ENCODE data around the gene TMEM63B. TPM values are rescaled to one million over a fixed set of nuclear protein-coding genes. Genes with fewer than 3 reads are reported as not detected.

Gene TMEM63B
- total and polyA plus RNA-seq, 2 of the 8 experiments (the other 6 are each of a cell fraction or from before 2014, with no cell fraction given) = 61.1 to 96.8 TPM

DNA sequence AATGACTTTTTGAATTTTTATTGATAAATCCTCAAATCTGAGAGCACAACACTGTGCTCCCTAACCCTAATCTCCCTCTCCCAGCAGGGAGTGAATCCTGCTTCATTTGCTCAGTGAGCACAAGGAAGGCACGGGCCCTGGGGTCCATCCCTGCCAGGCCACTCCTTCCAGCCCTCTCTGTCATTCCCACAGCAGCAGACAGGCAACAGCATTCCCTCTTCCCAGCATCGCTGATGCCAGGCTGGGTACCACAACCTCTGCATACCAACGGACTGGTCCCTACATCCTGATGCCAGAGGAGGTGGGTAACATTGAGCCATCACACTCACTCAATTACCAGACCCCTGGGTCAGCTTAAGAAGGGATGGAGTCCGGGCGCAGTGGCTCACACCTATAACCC, 34.3 kb upstream of the TMEM63B start:
- H3K18ac ChIP-seq (ENCODE audit: extremely low read depth, low read length) = no peak overlapping the region
- H2BK5ac ChIP-seq (ENCODE audit: low read depth, low read length) = no peak overlapping the region
- H3K4ac ChIP-seq (replicated peaks; ENCODE audit: insufficient read length, low read depth, low read length) = no peak overlapping the region
- peaks cover 0 to 6% (median 0%) of the 10 kb centered on the region in 4 experiments; a peak in 3 of 8 replicates for H3K36me3 ChIP-seq (ENCODE audit: control insufficient read depth in 2 of 4, insufficient read depth in 4 of 4, low read length in 3 of 4)
- H3K9ac ChIP-seq (replicated peaks in 1 of 4; ENCODE audit: extremely low read depth in 1 of 4, low read depth in 3 of 4, low read length in 3 of 4) = no peak overlapping the region
- no peak overlapping the region for H3K4me3 ChIP-seq (ENCODE audit: extremely low read depth in 1 of 4, insufficient read depth in 2 of 4, low read depth in 3 of 4, low read length in 4 of 4)
- no peak overlapping the region for H2BK120ac ChIP-seq (replicated peaks; ENCODE audit: low read depth, low read length)
- no peak overlapping the region for H3K56ac ChIP-seq (replicated peaks; ENCODE audit: insufficient read length, low read depth, low read length)
- H2BK20ac ChIP-seq (ENCODE audit: low read length) = no peak overlapping the region
- no peaks in the 10 kb centered on the region; the same call in 1 of the 2 replicates for H3K79me1 ChIP-seq (ENCODE audit: low read depth, low read length)
- no peaks in the 10 kb centered on the region for H3K79me2 ChIP-seq (ENCODE audit: control insufficient read depth in 1 of 2, insufficient read depth in 2 of 2, low read length in 2 of 2)
- FAIRE-seq (no peak), DNase-seq (ENCODE audit: low read depth in 1 of 2, low spot score in 2 of 2) (no peak)
- H3K4me2 ChIP-seq (ENCODE audit: insufficient read depth in 1 of 2, low read depth in 2 of 2, low read length in 2 of 2) = no peak overlapping the region
- H3K14ac ChIP-seq (ENCODE audit: insufficient read length) = no peak overlapping the region
- no peaks in the 10 kb centered on the region for H3K9me3 ChIP-seq (ENCODE audit: insufficient read depth in 2 of 2, low read depth in 1 of 2, low read length in 1 of 2)
- H4K5ac ChIP-seq (ENCODE audit: insufficient read length, low read depth, low read length) = no peak overlapping the region
- WGBS, 2 experiments (ENCODE audit: extremely low coverage in 1 of 2, insufficient coverage in 1 of 2, insufficient read length in 1 of 2, insufficient replicate concordance in 2 of 2, low coverage in 1 of 2, low lambda C conversion rate in 2 of 2, missing lambda C conversion rate in 1 of 2) = 88% methylated on average over 5 of the region's 5 CpGs; no CpG with 5 or more reads in 1 of the 2 experiments
- no peaks in the 10 kb centered on the region for H3K27me3 ChIP-seq (replicated peaks in 1 of 4; ENCODE audit: control insufficient read depth in 3 of 4, extremely low read depth in 1 of 4, insufficient read depth in 3 of 4, low read length in 3 of 4)
- ChIA-PET POLR2A (ENCODE audit: partially characterized antibody) (interaction anchor here (1.1 to 1.7 kb wide), 3 partner anchors 10 to 162 kb away, joined by 3 to 6 read pairs (median 3); no protein-coding TSS in a partner anchor), CTCF (ENCODE audit: partially characterized antibody) (interaction anchor here (1.4 to 1.9 kb wide), 2 partner anchors 46 to 143 kb away, joined by 3 to 5 read pairs; no protein-coding TSS in a partner anchor)
- H3K23me2 ChIP-seq (ENCODE audit: low read depth, low read length) = no peaks in the 10 kb centered on the region
- H3K27ac ChIP-seq (ENCODE audit: low read depth, low read length) = no peak overlapping the region
- H3K4me1 ChIP-seq (replicated peaks in 1 of 4; ENCODE audit: control insufficient read depth in 3 of 4, insufficient read depth in 4 of 4, low read length in 3 of 4) = no peaks in the 10 kb centered on the region
- no peak overlapping the region for H4K8ac ChIP-seq (ENCODE audit: extremely low read depth, insufficient read depth, low read length)
- H4K91ac ChIP-seq (replicated peaks; ENCODE audit: insufficient read length, low read length) = no peak overlapping the region
- H2AFZ ChIP-seq (ENCODE audit: low read length) = no peak overlapping the region
- H2AK5ac ChIP-seq (ENCODE audit: low read depth, low read length) = no peak overlapping the region
- H4K20me1 ChIP-seq (replicated peaks in 1 of 2; ENCODE audit: control insufficient read depth in 1 of 2, insufficient read depth in 2 of 2, low read length in 2 of 2) = peaks cover under 1 to 15% of the 10 kb centered on the region in 2 experiments
- H2BK12ac ChIP-seq (ENCODE audit: low read depth, low read length) = no peak overlapping the region
- no peak overlapping the region for H3K23ac ChIP-seq (ENCODE audit: insufficient read length)
- no peak overlapping the region for H2BK15ac ChIP-seq (ENCODE audit: low read length)
- no peak for TF ChIP-seq HDAC6 (IDR thresholded peaks at IDR 0.05; ENCODE audit: low read depth, low read length)
- no peak for TF ChIP-seq MAFK (IDR thresholded peaks at IDR 0.05; ENCODE audit: low read depth, low read length)
- TF ChIP-seq GABPA (IDR thresholded peaks at IDR 0.05; ENCODE audit: borderline replicate concordance, insufficient read depth, low read length) = no peak
- TF ChIP-seq SP4 (IDR thresholded peaks at IDR 0.05; ENCODE audit: low read length) = no peak
- no peak for TF ChIP-seq TAF7 (optimal IDR thresholded peaks at IDR 0.05; ENCODE audit: borderline replicate concordance, low read depth, low read length)
- TF ChIP-seq, protein P1, sequence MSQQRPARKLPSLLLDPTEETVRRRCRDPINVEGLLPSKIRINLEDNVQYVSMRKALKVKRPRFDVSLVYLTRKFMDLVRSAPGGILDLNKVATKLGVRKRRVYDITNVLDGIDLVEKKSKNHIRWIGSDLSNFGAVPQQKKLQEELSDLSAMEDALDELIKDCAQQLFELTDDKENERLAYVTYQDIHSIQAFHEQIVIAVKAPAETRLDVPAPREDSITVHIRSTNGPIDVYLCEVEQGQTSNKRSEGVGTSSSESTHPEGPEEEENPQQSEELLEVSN (IDR thresholded peaks at IDR 0.05) = no peak
- no peak for TF ChIP-seq ASH2L (IDR thresholded peaks at IDR 0.05; ENCODE audit: low read length)
- TF ChIP-seq, protein P2, sequence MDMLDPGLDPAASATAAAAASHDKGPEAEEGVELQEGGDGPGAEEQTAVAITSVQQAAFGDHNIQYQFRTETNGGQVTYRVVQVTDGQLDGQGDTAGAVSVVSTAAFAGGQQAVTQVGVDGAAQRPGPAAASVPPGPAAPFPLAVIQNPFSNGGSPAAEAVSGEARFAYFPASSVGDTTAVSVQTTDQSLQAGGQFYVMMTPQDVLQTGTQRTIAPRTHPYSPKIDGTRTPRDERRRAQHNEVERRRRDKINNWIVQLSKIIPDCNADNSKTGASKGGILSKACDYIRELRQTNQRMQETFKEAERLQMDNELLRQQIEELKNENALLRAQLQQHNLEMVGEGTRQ (IDR thresholded peaks at IDR 0.05; ENCODE audit: low read length) = no peak
- no peak for TF ChIP-seq FOSL1 (IDR thresholded peaks at IDR 0.05; ENCODE audit: insufficient read depth, low read depth, low read length)
- no peak for TF ChIP-seq CREB1 (IDR thresholded peaks at IDR 0.05)
- TF ChIP-seq RBBP5 (IDR thresholded peaks at IDR 0.05; ENCODE audit: borderline replicate concordance, low read depth, low read length) = no peak

All from H1 (cell line).